HepG2 (cell line): ENCODE results near the gene ZSWIM6. TPM values are rescaled to one million over a fixed set of nuclear protein-coding genes. Genes with fewer than 3 reads are reported as not detected.
A peak's percentile ranks its signal among the peaks of the same experiment; 100 is the strongest.

ENCODE experiments used
- ATAC-seq: fragments of 200-7000 bp; cut with Tn5 transposase; 3 replicates; pipeline ENCODE4 v1.9.1; 2020; ENCODE audit warnings: mild to moderate bottlenecking, moderate library complexity
- BruUV-seq: library from RNA; stranded (reverse); fragments of 400-500 nt; replicated peaks from 2 replicates; lab custom pipeline; 2021; lab: Mats Ljungman, UMichigan
- CTCF ChIA-PET: fragments of 300-600 bp; formaldehyde crosslinking; extraction: SDS; loops from one replicate; lab custom pipeline; 2021; ENCODE audit warnings: low total read pairs, inconsistent platforms, low intra/inter-chr PET ratio; lab: Yijun Ruan, JAX
- POLR2A ChIA-PET: fragments of 350-600 bp; sonication (Branson Sonifier 250); formaldehyde crosslinking; loops from one replicate; lab custom pipeline; 2020; ENCODE audit warnings: antibody characterized with exemption, inconsistent platforms; lab: Yijun Ruan, JAX
- DNase-seq: peaks from one replicate; pipeline ENCODE4 v3.0.0-alpha.2; 2015; ENCODE audit warnings: low spot score
- FAIRE-seq: peaks from 3 replicates; lab custom pipeline; 2011; peaks lifted over from hg19 to GRCh38; lab: Jason Lieb, UNC
- H2AFZ ChIP-seq: one replicate; pipeline ENCODE4 v1.6.1; 2011; ENCODE audit warnings: low read length, inconsistent platforms
- H3K27ac ChIP-seq: fragments of 300-600 bp; 3 replicates; pipeline ENCODE4 v1.8.0; 2011; ENCODE audit warnings: mixed run types, mild to moderate bottlenecking, mixed read lengths, low read length, inconsistent platforms; ENCODE audit not compliant: insufficient read depth; ENCODE audit errors: extremely low read length
- H3K27me3 ChIP-seq, 2 experiments: fragments of 200-600 bp in 1 of 2; 2 replicates in 1 of 2; 3 replicates in 1 of 2; pipeline versions ENCODE4 v1.6.0 to v1.8.0; 2011; ENCODE audit warnings: low read length in 2 of 2, mild to moderate bottlenecking in 2 of 2, moderate library complexity in 2 of 2, inconsistent platforms in 1 of 2; ENCODE audit not compliant: insufficient read depth in 2 of 2, control insufficient read depth in 1 of 2
- H3K36me3 ChIP-seq, 2 experiments: fragments of 200-600 bp in 1 of 2; replicated peaks in 1 of 2; 2 replicates in 1 of 2; 3 replicates in 1 of 2; pipeline versions ENCODE4 v1.5.1 to v1.8.0; 2011; ENCODE audit warnings: low read length in 2 of 2, inconsistent platforms in 1 of 2; ENCODE audit not compliant: insufficient read depth in 2 of 2, control insufficient read depth in 1 of 2
- H3K4me1 ChIP-seq: 2 replicates; pipeline ENCODE4 v1.5.1; 2012; ENCODE audit warnings: low read length, inconsistent platforms; ENCODE audit not compliant: insufficient read depth
- H3K4me2 ChIP-seq: 2 replicates; pipeline ENCODE4 v1.6.0; 2011; ENCODE audit warnings: low read depth, low read length, inconsistent platforms
- H3K4me3 ChIP-seq, 3 experiments: fragments of 200-600 bp in 1 of 3; sonication (generic), shearing (Covaris generic) in 1 of 3; replicated peaks in 1 of 3; 2 replicates each; pipeline ENCODE4 v1.5.1; 2011 to 2016; ENCODE audit warnings: low read length in 3 of 3, inconsistent platforms in 2 of 3, low read depth in 2 of 3, mild to moderate bottlenecking in 2 of 3, control low read depth in 1 of 3, mixed read lengths in 1 of 3; ENCODE audit not compliant: insufficient read depth in 1 of 3
- H3K79me2 ChIP-seq: one replicate; pipeline ENCODE4 v1.6.1; 2011; ENCODE audit warnings: low read length, inconsistent platforms; ENCODE audit not compliant: insufficient read depth
- H3K9ac ChIP-seq: 2 replicates; pipeline ENCODE4 v1.6.0; 2011; ENCODE audit warnings: mild to moderate bottlenecking, low read depth, low read length, inconsistent platforms; ENCODE audit not compliant: insufficient read depth
- H3K9me3 ChIP-seq: 2 replicates; pipeline ENCODE4 v1.5.1; 2012; ENCODE audit warnings: mild to moderate bottlenecking, low read length
- H4K20me1 ChIP-seq: 2 replicates; pipeline ENCODE4 v1.6.0; 2011; ENCODE audit warnings: inconsistent platforms, mild to moderate bottlenecking, low read length, moderate library complexity; ENCODE audit not compliant: insufficient read depth
- AFF4 ChIP-seq: sonication (generic); formaldehyde crosslinking; IDR thresholded peaks from 2 replicates; pipeline ENCODE4 v1.4.0; 2020; ENCODE audit warnings: missing genetic modification reagents
- ATM ChIP-seq: fragments of 450-650 bp; IDR thresholded peaks from 2 replicates; pipeline ENCODE4 v1.7.1; 2017; ENCODE audit warnings: mild to moderate bottlenecking, borderline replicate concordance
- DMAP1 ChIP-seq: IDR thresholded peaks from 2 replicates; pipeline ENCODE4 v1.6.1; 2016
- HIC2 ChIP-seq: sonication (generic); formaldehyde crosslinking; IDR thresholded peaks from 2 replicates; pipeline ENCODE4 v1.9.0; 2022; ENCODE audit warnings: low read depth, missing genetic modification reagents
- MTA1 ChIP-seq: sonication (generic); formaldehyde crosslinking; IDR thresholded peaks from 2 replicates; pipeline ENCODE4 v1.4.0; 2020; ENCODE audit warnings: missing genetic modification reagents, mild to moderate bottlenecking, borderline replicate concordance
- RELA ChIP-seq: sonication (generic); formaldehyde crosslinking; IDR thresholded peaks from 2 replicates; pipeline ENCODE4 v1.4.0; 2020; ENCODE audit warnings: missing genetic modification reagents
- REPIN1 ChIP-seq: sonication (generic); formaldehyde crosslinking; IDR thresholded peaks from 2 replicates; pipeline ENCODE4 v1.8.0; 2022; ENCODE audit warnings: missing genetic modification reagents, low read depth, mild to moderate bottlenecking, borderline replicate concordance
- SETDB1 ChIP-seq: sonication (generic); formaldehyde crosslinking; IDR thresholded peaks from 2 replicates; pipeline ENCODE4 v1.5.1; 2020; ENCODE audit warnings: missing genetic modification reagents, mild to moderate bottlenecking, borderline replicate concordance
- SUZ12 ChIP-seq: fragments of 150-350 bp; IDR thresholded peaks from 2 replicates; pipeline ENCODE4 v1.6.1; 2014; ENCODE audit warnings: low read depth, low read length
- ZBED4 ChIP-seq: sonication (generic); formaldehyde crosslinking; IDR thresholded peaks from 2 replicates; pipeline ENCODE4 v1.4.0; 2020; ENCODE audit warnings: missing genetic modification reagents, borderline replicate concordance
- ZNF224 ChIP-seq: sonication (generic); formaldehyde crosslinking; IDR thresholded peaks from 2 replicates; pipeline ENCODE4 v1.5.0; 2020; ENCODE audit warnings: mild to moderate bottlenecking, missing genetic modification reagents
- ZNF563 ChIP-seq: sonication (generic); formaldehyde crosslinking; IDR thresholded peaks from 2 replicates; pipeline ENCODE4 v1.8.0; 2022; ENCODE audit warnings: mild to moderate bottlenecking, moderate library complexity, missing genetic modification reagents
- ZSCAN21 ChIP-seq: sonication (generic); formaldehyde crosslinking; IDR thresholded peaks from 2 replicates; pipeline ENCODE4 v1.8.0; 2022; ENCODE audit warnings: mild to moderate bottlenecking, missing genetic modification reagents, moderate library complexity, borderline replicate concordance
- ZSCAN31 ChIP-seq: sonication (generic); formaldehyde crosslinking; IDR thresholded peaks from 2 replicates; pipeline ENCODE4 v1.5.0; 2020; ENCODE audit warnings: low read depth, mild to moderate bottlenecking, missing genetic modification reagents
- WGBS: methylation state at CpG from one replicate; pipeline ENCODE4 v1.1.6; 2017; ENCODE audit warnings: low lambda C conversion rate; 5-methylcytosine and 5-hydroxymethylcytosine counted together
- in situ Hi-C: cut with HindIII; loops from 2 replicates; pipeline ENCODE4 v1.10.0; 2017; ENCODE audit warnings: low pct_unique_long_range_greater_than_20kb; ENCODE audit not compliant: extremely low pct_ligation_motif_present
- intact Hi-C: fragments of 100-400 bp; cut with micrococcal nuclease; formaldehyde crosslinking; loops from one replicate; pipeline ENCODE4 v1.10.0; 2022; ENCODE audit not compliant: unreplicated experiment
- polyA plus RNA-seq, 8 experiments: library from polyadenylated mRNA; depleted of rRNA in 3 of 8; stranded (reverse) in 7 of 8; unstranded in 1 of 8; fragments of >200 nt; fragmentation: Illumina TruSeq in 4 of 8; extraction: Trizol in 4 of 8; gene quantifications; 2 replicates each; pipeline versions ENCODE4 v1.2.1 to v1.2.3, GENCODE V29; 2011 to 2016; ENCODE audit warnings: low read depth in 4 of 8, missing spikeins in 1 of 8, mixed read lengths in 1 of 8; ENCODE audit not compliant: insufficient read depth in 1 of 8
- total RNA-seq, 5 experiments: library from RNA; depleted of rRNA; stranded (reverse); fragments of >200 nt; fragmentation: Illumina TruSeq; extraction: Trizol; gene quantifications; 2 replicates each; pipeline ENCODE4 v1.2.3, GENCODE V29; 2016; ENCODE audit warnings: low read depth in 1 of 5

The ZSWIM6 gene
- total and polyA plus RNA-seq, 2 of the 13 experiments (the other 11 are each of a cell fraction or from before 2014, with no cell fraction given) = 0.82 to 1.9 TPM

DNA sequence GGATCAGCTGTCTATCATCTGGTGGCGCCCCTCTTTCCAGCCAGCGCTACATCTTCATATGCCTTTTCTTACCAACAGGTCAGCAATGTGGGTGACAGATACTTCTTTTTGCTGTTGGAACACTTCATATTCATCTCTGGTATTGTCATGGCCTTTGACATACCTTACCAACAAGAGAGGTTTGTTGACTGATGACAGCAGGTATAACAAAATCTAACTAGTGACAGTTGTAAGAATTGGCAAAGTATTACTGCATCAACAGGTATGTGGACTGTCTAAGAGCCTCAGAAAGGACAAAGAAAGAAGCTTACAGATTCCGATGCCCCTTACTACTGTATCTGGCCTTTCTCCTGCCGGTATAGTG lies 29.9 kb upstream of the ZSWIM6 start:
- POLR2A ChIA-PET = interaction anchor here (1.0 to 4.6 kb wide), 4 partner anchors 26 to 1102 kb away, joined by 3 to 37 read pairs (median 3); partner anchors contain the start of genes DIMT1 and ZSWIM6
- H3K4me2 ChIP-seq = peak overlapping the region; percentile 90
- in situ Hi-C loops = no loop called here
- no peak for TF ChIP-seq SETDB1 (CRISPR knock-in tag)
- TF ChIP-seq DMAP1 (CRISPR knock-in tag) = 0 out of 2 replicates have a peak, but pooled peaks have one; percentile 16
- no peak for TF ChIP-seq ZSCAN21 (CRISPR knock-in tag)
- TF ChIP-seq ZBED4 = no peak
- no peak for TF ChIP-seq HIC2
- no peak for TF ChIP-seq ATM
- no peak for TF ChIP-seq MTA1 (CRISPR knock-in tag)
- TF ChIP-seq RELA (CRISPR knock-in tag) = no peak
- peak; percentile 10; the same call in 1 of the 2 replicates for TF ChIP-seq ZSCAN31 (CRISPR knock-in tag)
- TF ChIP-seq SUZ12 = no peak
- no peak for TF ChIP-seq ZNF224 (CRISPR knock-in tag)
- TF ChIP-seq AFF4 (CRISPR knock-in tag) = no peak
- TF ChIP-seq REPIN1 = peak; percentile 4; the same call in 1 of the 2 replicates
- no peak for TF ChIP-seq ZNF563

More for the DNA sequence above, 29.9 kb upstream of the ZSWIM6 start:
- H3K27me3 ChIP-seq = no peaks in the 10 kb centered on the region
- H2AFZ ChIP-seq = no peak overlapping the region
- DNase-seq = no peak
- no peaks in the 10 kb centered on the region for H3K9me3 ChIP-seq
- no peaks in the 10 kb centered on the region for H3K79me2 ChIP-seq
- 4% methylated on average over 2 of the region's 4 CpGs for WGBS
- FAIRE-seq = no peak
- H3K27ac ChIP-seq = peak overlapping the region; percentile 49
- H3K4me1 ChIP-seq = peaks cover 66% of the 10 kb centered on the region
- no peaks in the 10 kb centered on the region for H4K20me1 ChIP-seq
- ATAC-seq = peak; percentile 22
- peak overlapping the region; percentile 13 to 61 (median 28); a peak in 3 of 6 replicates for H3K4me3 ChIP-seq
- TSS peak; percentile 91 for BruUV-seq
- intact Hi-C loops = no loop called here
- no peaks in the 10 kb centered on the region for H3K36me3 ChIP-seq
- peak overlapping the region; percentile 62 for H3K9ac ChIP-seq
- CTCF ChIA-PET = no interaction called here
